OCI-M1 (cell line): ENCODE data around the gene STX10.
A peak's percentile ranks its signal among the peaks of the same experiment; 100 is the strongest.

Source experiments
- DNase-seq: peaks from one replicate; lab custom pipeline; 2025; lab: John Stamatoyannopoulos, UW

Gene STX10

DNA sequence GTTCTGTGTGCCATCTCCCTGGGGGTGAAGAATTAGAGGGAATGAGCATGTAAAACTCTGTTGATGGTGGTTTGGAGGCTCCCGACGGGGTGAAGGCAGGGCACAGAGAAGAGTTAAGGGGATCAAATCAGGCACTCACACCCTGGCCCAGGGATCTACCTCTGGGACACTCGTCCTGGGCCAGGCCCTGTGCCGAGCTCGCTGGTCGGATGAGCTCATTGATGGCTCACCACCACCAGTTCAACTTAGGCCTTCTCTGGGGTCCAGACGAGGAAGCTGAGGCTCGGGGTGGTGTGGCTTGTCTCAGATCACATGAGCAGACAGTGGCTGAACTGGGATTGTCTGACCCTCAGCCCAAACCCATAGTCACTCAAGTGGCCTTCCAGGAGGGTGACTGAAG is 30.5 kb downstream of the STX10 start:
- DNase-seq = no peak

DNA sequence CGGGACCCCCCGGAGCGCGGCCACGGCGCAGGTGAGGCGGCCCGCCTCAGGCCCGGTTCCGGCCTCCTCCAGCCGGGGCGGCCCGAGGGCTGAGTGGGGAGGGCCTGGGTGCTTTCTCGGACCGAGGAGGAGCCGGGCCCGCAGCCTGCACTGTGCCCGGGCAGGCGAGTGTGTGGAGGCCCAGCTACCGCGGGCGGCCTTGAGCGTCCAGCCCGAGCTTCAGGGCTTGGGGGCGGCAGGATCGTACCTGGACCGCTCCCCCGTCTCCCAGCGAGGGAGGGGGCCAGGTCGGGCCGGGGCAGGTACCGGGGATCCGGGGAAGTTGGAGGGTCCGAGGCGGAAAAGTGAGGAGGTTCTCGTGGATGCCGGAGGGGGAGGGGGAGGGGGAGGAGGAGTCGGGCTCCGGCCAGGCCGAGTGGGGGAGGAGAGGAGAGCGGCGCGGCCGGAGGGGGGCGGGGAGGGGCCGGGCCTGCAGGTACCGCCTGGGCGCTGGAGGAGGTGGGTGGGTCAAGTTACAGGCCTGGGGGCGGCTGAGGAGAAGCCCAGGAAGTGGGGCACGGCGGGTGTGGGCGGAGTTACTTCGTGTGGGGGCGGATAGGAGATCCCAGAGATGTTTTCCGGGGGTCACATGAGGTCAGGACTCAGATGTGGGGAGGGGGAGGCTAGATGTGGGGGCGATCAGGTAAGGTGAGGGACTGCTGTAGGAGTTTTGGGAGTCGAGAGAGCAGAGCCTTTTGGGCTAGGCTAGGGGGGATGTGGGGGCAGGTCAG is 31.6 kb downstream of the STX10 start:
- peak; percentile 68 for DNase-seq

DNA sequence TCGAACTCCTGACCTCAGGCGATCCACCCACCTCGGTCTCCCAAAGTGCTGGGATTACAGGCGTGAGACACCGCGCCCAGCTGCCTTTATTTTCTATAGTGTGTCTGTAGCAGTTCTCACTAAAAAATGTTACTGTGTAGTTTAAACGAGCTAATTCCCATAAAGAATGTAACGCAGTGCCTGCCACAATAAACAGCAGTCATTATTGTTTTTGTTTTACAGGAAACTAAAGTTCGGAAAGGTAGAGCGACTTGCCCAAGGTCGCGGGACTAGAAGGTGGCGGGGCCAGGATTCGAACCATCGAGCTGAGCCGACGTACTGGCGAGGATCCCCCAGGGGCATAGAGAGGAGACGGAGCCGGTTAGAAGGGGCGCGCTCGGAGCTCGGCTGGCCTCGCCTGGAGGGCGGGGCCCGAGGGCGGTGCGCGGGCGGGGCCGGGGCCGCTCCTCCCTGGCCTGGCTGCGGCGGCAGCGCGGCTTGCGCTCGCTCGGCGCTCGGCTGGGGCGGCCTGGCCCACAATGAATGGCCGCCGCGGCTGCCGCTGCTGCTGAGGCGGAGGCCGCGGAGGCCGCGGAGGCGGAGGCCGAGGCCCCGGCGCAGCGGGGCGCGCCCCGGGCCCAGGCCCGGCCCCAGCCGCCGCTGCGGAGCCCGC is 32.3 kb downstream of the STX10 start, which contains the start of gene NACC1:
NACC1 (plus strand) TSS at position 493 of the 652 bp plus-strand sequence. CDS start 16,944 bp downstream, outside the sequence.
- peak; percentile 93 for DNase-seq

DNA sequence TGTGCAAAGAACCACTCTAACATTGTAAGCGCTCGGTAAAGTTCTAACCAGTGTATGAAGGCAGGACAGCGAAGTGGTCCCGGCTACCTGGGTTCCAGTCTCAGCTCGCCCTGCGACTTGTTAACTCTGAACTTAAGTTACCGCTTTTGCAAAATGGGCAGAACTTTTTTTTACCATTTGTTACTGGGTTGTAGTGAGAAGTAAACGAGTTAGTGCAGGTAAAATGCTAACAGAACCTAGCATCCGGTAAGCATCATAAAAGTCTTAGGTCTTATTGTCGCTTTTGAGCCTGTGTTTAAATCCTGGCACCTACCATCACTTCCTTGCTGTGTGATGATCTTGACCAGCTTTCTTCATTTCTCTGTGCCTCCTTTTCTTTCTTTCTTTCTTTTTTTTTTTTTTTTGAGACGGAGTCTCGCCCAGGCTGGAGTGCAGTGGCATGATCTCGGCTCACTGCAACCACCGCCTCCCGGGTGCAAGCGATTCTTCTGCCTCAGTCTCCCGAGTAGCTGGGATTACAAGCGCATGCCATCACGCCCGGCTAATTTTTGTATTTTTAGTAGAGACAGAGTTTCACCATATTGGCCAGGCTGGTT is 32.9 kb downstream of the STX10 start:
- DNase-seq = no peak

DNA sequence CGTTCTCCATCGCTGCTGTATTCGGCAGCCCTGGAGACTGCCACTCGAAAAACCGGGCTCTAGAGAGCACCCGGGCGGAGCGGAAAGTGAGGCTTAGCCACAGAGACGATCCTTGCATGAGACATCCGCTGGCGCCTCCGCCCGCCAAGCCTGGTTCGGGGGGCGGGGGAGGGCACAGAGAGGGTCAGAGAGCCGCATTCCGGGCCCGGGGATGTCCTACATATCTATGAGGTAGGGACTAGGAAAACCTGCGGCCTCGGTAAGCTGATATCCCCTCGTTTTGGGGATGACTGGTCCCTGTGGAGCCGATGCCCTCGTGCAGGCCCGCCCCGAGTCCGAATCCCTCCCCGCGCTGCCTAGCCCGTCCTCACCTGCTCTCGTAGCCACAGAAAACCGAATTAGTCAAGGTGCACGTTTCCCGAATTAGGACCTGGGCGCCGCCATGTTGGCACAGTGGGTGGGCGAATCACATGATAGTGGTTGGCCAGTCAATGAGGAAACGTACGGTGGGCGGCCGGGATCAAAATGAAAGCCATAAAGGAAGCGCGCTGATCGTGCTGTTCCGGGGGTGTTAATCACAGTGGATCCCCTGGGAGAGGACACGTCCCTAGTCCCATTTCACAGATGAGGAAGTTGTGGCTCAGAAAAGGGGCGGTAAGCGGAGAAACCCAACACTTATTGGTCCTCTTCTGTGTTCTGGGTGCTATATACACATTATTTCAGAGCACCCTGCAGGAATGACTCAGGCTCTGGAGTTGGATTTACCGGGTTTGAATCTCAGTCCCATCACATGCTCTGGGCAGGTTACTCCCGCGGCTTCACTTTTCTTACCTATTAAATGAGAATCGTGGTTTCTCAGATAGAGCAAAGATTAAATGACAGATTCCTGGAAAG is 33.6 kb downstream of the STX10 start, which contains the start of gene TRMT1:
TRMT1 (minus strand) TSS at position 459 of the 894 bp plus-strand sequence; CDS start at position 118, 341 bp downstream.
- peak; percentile 93 for DNase-seq

DNA sequence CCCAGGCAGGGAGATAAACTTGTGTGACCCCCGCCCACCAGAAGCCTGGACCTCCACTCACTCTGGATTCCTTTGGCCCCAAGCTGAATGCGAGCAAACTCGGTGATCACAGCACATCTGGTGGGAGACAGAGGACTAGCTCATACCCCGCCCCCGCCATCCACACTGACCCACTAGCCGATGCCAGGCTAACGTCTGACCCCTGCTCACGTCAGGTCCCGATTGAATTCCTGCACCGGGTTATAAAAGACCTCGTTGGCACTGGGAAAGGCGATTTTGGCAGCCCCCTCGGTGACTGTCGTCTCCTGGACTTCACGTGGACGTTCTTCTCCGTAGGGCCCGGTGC is 34.3 kb downstream of the STX10 start:
- no peak for DNase-seq

DNA sequence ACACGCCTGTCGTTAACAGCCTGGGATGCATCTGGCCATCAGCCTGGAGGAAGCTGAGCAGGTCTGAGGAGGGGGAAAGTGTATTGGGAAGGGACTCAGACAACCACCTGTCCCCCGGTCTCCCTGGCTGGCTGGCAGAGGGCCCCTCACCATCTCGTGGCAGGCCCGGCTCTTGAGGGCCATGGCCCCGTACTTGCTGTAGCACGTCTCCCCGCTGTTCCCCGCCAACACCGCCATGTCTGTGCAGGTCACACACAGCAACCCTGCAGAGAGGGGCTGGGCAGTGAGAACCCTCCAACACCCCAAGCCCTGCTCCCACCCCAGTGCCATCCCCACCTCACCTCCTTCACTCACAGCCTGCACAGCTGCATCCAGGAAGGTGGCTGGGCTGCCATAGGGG is 37.6 kb downstream of the STX10 start:
- no peak for DNase-seq

DNA sequence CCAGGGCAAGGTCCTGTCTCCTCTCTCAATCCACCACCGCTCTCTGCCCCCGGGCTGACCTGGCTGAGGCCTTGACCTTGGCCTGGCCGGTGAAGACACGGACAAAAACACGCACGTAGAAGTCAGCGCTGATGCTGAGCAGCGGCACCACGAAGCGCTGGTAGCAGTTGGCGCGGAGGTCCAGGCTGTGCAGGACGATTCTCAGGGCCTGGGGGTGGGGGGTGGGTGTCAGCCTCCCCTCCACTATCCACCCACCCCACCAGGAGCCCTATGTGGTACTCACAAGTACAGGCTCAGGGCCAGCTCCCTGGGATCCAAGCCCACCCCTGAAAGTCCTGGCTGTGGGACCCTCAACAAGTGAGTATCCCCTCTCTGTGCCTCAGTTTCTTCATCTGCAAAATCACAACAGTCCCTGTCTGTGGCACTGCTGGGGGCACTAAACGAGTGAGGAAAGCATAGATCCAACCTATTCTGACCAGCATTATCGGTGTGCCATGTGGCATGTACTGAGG is 40.0 kb downstream of the STX10 start:
- no peak for DNase-seq

DNA sequence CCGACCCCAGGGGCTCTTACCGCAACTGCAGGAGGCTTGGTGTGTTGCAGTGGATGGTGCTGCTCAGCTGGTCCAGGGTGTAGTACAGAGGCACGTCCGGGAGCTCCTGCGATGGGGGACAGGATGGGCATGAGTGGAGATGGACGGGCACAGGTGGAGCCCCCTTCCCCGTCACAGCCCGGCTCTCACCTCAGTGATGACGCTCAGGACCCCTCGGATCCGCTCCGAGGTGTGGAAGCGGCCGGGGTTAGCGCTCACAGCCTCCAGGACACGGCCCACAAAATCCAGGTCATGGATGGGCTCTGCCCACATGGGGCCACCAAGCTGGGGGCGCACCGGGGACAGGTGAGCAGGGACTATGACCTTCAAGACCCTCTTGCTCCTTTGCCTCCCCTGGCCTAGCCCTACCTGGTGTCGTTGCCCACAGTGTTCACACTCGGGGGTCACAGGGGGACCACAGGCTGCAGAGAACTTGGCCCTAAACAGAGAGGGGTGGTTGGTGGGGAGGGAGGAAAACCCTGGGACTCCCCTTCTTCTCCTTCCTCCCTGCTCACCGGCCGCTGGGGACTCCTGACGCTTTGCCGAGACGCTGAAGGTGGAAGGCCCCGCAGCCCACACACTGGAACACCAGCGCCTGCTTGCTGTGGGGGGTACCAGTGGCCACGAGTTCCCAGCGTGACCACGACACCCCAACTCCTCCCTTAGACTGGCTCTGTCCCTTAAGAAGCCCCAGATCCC is 40.6 kb downstream of the STX10 start:
- DNase-seq = no peak

DNA sequence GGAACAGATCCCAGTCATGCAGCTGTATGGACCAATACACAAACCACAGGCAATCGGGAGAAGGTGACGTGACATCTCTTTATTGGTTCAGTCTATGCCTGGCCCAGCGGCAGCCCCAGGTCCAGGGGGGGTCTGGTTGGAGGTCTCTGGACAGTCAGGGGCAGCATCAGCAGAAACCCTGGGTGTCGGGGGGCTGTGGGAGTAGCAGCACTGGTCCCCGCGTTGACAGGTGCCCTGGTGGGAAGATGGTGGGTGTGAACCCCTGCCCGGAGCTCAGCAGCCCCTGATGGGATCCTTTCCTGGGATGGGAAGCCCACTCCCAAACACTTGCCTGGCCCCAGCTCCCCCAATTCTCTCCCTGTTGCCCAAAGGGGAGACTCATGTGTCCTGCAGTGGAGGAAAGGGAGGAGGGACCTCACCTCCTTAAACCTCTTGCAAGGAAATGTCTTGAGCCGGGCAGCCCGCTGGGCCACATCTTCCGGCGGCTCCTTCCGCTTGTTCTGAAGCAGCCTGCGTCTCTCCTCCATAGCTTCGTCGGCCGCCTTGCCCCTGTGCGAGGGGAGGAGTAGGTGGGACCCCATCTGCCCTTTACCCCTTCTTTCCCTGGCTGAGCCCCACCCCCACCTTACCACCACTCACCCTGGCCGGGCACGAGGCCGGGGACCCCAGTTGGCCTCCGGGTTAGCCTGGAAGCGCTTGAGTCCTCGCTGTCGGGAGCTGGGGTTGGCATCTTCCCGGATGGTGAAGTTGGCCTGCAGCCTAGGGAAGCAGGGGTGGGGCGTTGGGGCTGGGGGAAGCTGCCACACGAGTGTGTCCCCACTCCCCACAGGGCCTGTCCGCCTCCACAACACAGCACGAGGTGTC is 45.1 kb downstream of the STX10 start:
- no peak for DNase-seq

DNA sequence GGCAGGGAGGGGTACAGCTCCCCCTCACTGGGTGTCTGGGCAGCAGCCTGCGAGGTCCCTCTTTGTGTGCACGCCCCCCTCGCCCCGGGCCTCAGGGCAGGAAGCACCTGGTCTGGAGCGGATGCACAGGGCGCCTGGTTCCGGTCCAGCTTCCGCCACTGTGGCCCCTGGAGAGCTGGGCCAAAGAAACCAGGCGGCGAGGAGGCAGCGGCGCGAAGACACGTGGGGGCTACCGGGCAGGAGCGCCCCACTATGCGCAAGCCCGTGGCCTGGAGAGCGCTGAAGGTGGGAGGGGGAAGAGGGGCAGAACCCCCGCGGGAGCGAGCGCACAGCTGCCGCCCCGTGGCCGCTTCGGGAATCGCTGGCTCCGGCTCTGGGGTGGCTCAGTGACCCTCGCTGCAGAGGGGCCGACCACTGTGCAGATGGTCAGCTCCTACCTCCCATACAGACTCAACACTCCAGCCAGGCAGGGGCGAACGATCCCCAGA is 45.8 kb downstream of the STX10 start:
- no peak for DNase-seq

DNA sequence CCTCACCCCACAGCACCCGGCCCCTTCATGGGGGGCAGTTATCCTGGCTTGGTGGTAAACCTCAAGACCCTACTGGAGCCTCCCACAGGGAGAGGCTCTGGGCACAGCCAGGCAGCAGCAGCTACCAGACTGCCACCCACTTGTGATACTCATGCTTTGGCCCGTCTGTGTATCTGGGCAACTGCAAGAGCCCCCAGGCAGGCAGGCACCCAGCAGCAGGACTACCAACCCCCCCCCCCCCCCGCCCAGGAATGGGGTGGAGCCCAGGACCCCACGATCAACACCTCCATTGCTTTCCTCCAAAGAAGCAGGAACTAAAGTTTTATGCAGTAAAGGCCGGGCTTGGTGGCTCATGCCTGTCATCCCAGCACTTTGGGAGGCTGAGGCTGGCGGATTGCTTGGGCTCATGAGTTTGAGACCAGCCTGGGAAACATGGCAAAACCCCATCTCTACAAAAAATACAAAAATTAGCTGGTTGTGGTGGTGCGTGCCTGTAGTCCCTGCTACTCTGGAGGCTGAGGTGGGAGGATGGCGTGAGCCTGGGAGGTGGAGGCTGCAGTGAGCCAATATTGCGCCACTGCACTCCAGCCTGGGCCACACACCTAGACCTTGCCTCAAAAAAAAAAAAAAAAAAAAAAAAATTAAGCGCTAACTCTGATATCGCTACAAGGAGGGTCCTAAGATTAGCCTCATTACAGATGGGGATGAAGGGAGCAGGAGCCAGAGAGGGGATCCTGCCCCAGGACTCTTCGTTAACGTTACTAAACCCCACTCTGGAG is 46.4 kb downstream of the STX10 start:
- DNase-seq = no peak

DNA sequence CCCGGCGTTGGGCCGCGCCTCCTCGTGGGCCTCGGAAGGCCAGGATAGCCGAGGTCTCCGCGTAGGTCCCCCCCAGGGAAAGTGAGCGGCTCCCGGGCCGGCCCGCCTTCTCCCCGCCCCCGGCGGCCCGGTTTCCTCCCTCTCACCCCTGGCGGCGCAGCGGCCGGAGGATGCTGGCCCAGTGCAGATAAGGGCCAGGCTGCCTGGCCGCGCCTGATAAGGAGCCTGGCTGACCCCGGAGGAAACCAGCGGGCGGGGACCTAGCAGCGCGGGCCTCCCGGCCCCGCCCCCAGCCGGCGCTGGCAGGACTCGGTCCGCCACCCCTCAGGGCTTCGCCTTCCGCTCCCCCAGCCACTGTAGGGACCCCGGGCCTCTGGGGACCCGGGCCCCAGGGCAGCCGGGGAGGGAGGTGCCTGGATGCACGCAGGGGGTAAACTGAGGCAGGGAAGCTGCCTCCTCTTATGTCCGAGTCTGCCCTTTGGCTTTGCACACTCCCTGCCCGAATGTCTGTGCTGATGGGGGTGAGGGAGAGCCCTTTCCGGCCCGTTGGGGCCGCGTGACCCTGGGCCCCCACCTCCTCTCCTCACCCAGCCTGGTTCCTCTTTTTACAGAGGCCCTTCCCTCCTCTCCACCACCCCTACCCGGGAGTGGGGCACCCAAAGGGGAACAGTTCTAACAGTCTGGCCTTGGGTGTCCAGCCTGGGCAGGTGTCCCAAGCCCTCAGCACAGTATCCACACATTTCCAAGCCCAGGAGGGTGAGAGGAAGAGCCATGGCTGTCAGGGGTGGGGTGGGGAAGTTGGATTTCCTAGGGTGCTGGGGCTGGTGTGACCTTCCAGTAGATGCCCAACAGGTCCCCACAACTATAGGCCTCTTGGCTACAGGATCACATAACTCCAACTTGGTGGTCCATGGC is 47.3 kb downstream of the STX10 start, which contains the start of gene LYL1:
LYL1 (minus strand) TSS at position 193 of the 915 bp plus-strand sequence. CDS start 1,687 bp downstream, outside the sequence.
- peak; percentile 97 for DNase-seq

DNA sequence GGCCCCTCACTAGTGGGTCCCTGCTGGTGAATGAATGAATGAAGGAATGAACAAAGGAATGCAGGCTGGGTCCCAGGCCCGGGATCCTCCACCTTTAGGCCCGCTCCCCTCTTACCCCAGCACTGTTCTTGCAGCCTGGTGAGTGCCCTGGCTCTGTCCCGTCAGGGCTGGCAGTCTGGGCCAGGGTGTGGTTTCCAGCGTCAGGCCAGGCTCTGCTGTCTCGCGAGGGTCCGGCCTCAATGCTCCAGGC is 47.8 kb downstream of the STX10 start:
- DNase-seq = no peak

DNA sequence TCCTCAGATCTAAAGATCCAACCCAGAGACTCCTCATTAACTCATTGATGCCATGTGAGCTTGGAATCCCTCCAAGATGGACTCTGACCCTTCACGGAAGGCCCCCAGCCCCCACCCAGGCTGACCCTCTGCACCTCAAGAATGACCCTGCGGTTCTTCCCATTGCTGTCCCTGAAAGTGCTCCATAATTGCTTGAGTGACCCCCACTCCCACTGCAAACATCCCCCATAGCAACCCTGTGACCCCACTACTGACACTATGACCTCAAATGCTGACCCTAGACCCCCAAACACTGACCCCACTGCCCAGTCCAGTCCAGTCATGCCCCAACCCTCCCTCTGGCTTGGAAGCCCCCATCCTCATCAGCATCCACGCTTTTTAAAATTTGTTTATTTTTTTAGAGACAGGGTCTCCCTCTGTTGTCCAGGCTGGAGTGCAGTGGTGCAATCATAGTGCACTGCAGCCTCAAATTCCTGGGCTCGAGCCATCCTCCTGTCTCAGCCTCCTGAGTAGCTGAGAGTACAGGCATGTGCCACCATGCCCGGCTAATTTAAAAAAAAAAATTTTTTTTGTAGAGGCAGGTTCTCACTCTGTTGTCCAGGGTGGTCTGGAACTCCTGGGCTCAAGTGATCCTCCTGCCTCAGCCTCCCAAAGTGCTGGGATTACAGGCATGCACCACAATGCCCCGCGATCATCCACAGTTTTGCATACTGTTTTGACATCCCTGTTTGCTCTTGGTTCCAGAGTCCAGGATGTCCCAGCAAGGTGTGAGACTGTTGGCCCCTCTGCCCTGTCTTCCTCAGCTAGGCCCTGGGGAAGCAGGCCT is 48.4 kb downstream of the STX10 start:
- no peak for DNase-seq

DNA sequence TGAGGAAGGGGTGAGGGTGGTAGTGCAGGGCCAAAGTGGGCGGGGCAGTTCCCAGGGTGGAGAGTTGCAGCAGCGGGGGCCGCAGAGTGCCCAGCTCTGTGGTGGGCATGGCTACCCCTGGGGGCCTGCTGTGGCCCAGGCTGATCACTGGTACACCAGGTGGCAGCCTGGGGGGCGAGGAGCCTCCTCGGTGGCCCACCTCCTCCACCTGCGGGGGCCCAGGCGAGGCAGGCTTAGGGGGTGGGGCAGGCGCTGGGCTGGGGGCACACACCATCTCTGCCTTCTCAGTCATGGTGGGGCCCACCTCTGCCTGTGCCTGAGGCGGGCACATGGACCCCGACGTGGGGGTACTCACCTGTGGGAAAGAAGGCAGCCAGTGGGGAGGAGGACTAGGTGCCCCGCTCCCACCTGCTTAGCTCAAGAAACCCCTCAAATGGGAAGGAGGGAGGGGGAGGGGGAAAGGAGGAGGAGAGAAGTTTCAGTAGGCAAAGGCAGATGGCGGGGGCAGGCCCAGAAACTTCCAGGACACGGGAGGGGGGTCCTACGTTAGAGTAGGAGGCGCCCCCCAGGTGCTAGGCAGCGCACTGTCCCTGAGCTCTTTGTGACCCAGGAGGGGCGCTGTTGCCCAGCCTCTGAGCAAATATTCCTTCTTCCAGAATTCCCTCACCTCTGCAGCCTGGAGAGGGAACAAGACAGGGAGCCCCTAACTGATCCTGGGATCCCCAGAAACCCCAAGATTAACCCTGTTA is 49.2 kb downstream of the STX10 start:
- peak; percentile 40 for DNase-seq
